Measurements from ENCODE around the gene PRKCA.

Gene PRKCA

GRCh38 chr17:66695098-66695497 lies 392.7 kb downstream of the PRKCA start:
- TF ChIP-seq, protein P1, sequence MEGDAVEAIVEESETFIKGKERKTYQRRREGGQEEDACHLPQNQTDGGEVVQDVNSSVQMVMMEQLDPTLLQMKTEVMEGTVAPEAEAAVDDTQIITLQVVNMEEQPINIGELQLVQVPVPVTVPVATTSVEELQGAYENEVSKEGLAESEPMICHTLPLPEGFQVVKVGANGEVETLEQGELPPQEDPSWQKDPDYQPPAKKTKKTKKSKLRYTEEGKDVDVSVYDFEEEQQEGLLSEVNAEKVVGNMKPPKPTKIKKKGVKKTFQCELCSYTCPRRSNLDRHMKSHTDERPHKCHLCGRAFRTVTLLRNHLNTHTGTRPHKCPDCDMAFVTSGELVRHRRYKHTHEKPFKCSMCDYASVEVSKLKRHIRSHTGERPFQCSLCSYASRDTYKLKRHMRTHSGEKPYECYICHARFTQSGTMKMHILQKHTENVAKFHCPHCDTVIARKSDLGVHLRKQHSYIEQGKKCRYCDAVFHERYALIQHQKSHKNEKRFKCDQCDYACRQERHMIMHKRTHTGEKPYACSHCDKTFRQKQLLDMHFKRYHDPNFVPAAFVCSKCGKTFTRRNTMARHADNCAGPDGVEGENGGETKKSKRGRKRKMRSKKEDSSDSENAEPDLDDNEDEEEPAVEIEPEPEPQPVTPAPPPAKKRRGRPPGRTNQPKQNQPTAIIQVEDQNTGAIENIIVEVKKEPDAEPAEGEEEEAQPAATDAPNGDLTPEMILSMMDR (conservative IDR thresholded peaks at IDR 0.05; ENCODE audit: low read depth), result no peak
- no peak overlapping the region for H3K27ac ChIP-seq
- DNase-seq (ENCODE audit: low spot score), result no peak
- ChIA-PET POLR2A (ENCODE audit: low non-redundant PET) (no interaction called here), CTCF (interaction anchor here (0.6 to 0.7 kb wide), 3 partner anchors 17 to 861 kb away, joined by 3 read pairs; no protein-coding TSS in a partner anchor)

- DNase-seq (ENCODE audit: low spot score), result no peak
- CTCF ChIA-PET, result interaction anchor here (0.7 kb wide), 1 partner anchor 335 kb away, joined by 6 read pairs; no protein-coding TSS in a partner anchor
- POLR2A ChIA-PET (ENCODE audit: low non-redundant PET), result no interaction called here
- TF ChIP-seq, protein P1 (conservative IDR thresholded peaks at IDR 0.05; ENCODE audit: low read depth), result no peak
- H3K27ac ChIP-seq, result no peak overlapping the region
Observed at GRCh38 chr17:66698270-66698669, 395.9 kb downstream of the PRKCA start.

GRCh38 chr17:66701462-66701861 lies 399.0 kb downstream of the PRKCA start:
- ChIA-PET CTCF (no interaction called here), POLR2A (ENCODE audit: low non-redundant PET) (no interaction called here)
- no peak overlapping the region for H3K27ac ChIP-seq
- TF ChIP-seq, protein P1 (conservative IDR thresholded peaks at IDR 0.05; ENCODE audit: low read depth), result no peak
- no peak for DNase-seq (ENCODE audit: low spot score)

DNA sequence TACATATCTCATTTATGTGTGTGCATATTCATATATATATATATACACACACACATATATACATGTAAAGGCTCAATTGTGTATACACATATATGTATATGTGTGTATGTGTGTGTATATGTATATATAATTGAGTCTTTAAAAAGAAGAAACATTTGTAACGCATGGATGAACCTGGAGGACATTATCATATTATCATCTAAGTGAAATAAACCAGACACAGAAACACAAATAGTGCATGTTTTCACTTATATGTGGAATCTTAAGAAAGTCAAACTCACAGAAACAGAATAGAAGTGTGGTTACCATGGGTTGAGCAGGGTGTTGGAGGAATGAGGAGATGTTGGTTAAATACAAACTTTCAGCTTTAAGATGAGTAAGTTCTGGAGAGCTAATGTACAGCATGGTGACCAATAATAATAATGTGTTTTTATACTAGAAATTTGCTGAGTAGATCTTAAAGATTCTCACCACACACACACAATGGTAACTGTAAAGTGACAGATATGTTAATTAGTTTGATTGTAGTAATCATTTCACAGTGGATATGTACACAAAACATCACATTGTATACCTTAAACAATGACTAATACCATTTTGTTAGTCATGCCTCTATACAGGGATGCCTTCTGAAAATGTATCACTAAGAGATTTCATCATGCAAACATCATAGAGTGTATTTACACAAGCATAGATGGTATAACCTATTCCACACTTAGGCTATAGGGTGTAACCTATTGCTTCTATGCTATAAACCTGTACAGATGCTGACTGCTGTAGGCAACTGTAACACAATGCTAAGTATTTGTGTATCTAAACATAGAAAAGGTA lies 399.9 kb downstream of the PRKCA start:
- CTCF ChIA-PET, result no interaction called here
- TF ChIP-seq, protein P1 (conservative IDR thresholded peaks at IDR 0.05; ENCODE audit: low read depth), result no peak
- peak; percentile 62 for DNase-seq (ENCODE audit: low spot score)
- no peak overlapping the region for H3K27ac ChIP-seq
- POLR2A ChIA-PET (ENCODE audit: low non-redundant PET), result no interaction called here

DNA sequence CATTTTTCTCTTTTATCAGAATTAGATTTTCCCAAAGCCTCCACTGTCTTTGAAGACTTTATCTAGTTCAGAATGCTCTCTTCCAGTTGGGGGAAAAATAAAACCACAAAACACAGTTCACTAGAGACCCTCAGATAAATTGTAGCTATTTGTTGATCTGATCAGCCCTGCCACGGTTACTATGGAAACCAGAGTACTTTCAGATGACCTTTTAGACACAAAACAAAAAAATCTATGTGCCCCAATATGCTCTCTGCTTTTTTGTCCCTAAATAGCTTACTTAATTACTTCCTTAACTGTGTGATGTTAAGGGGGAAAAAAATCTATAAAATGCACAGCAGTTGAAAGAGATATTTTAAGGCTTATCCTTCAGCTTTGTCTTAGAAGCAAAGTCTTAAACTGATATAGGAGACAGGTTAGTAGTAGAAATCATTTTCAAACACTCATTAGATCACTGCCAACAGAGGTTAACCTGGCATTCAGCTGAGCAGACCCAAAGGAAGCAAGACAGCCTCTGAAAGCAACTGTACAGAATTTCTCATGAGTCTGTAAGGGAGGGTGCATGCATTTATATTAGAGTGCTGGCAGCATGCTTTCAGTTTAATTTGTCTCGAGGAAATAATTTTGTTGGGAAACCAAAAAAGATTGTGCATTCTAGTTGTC lies 402.6 kb downstream of the PRKCA start:
- TF ChIP-seq, protein P1 (conservative IDR thresholded peaks at IDR 0.05; ENCODE audit: low read depth), result no peak
- no peak overlapping the region for H3K27ac ChIP-seq
- POLR2A ChIA-PET (ENCODE audit: low non-redundant PET), result no interaction called here
- DNase-seq (ENCODE audit: low spot score), result no peak
- CTCF ChIA-PET, result interaction anchor here (0.7 kb wide), 2 partner anchors 142 to 269 kb away, joined by 3 read pairs; no protein-coding TSS in a partner anchor

- TF ChIP-seq, protein P1 (conservative IDR thresholded peaks at IDR 0.05; ENCODE audit: low read depth), result no peak
- DNase-seq (ENCODE audit: low spot score), result peak; percentile 17
- H3K27ac ChIP-seq, result no peak overlapping the region
- POLR2A ChIA-PET (ENCODE audit: low non-redundant PET), result no interaction called here
- CTCF ChIA-PET, result interaction anchor here (0.6 kb wide), 1 partner anchor 10 kb away, joined by 3 read pairs; no protein-coding TSS in a partner anchor
Observed at GRCh38 chr17:66706851-66707450, 404.5 kb downstream of the PRKCA start.
